Memory B cell (primary cell): ENCODE data around the gene ERAL1.
A peak's percentile ranks its signal among the peaks of the same experiment; 100 is the strongest.
"Not testable (repeated sequence)": the region's sequence is repeated elsewhere in the genome, so short reads cannot be mapped to it uniquely, and the experiment has no call there.

Source experiments
- ATAC-seq: fragments of 150-1000 bp; cut with Tn5 transposase; 2 replicates; pipeline ENCODE4 v1.10.0; 2021; ENCODE audit warnings: low read depth, mild to moderate bottlenecking, moderate library complexity
- DNase-seq, 2 donors: peaks; one replicate each; pipeline ENCODE4 v3.0.0; 2022; ENCODE audit warnings: low spot score in 2 of 2
- H3K27ac Mint-ChIP-seq: one replicate; pipeline ENCODE4 v1.8.0; 2022; ENCODE audit warnings: mild to moderate bottlenecking, moderate library complexity, mixed read lengths
- H3K27me3 Mint-ChIP-seq: one replicate; pipeline ENCODE4 v1.8.0; 2022; ENCODE audit warnings: mixed read lengths
- H3K36me3 Mint-ChIP-seq: one replicate; pipeline ENCODE4 v1.8.0; 2022; ENCODE audit warnings: mild to moderate bottlenecking, mixed read lengths
- H3K4me1 Mint-ChIP-seq: one replicate; pipeline ENCODE4 v1.8.0; 2022; ENCODE audit warnings: mixed read lengths
- H3K4me3 Mint-ChIP-seq: one replicate; pipeline ENCODE4 v1.8.0; 2022; ENCODE audit warnings: mild to moderate bottlenecking, moderate library complexity, mixed read lengths
- H3K9me3 Mint-ChIP-seq: one replicate; pipeline ENCODE4 v1.8.0; 2022; ENCODE audit warnings: mixed read lengths

ERAL1 gene

DNA sequence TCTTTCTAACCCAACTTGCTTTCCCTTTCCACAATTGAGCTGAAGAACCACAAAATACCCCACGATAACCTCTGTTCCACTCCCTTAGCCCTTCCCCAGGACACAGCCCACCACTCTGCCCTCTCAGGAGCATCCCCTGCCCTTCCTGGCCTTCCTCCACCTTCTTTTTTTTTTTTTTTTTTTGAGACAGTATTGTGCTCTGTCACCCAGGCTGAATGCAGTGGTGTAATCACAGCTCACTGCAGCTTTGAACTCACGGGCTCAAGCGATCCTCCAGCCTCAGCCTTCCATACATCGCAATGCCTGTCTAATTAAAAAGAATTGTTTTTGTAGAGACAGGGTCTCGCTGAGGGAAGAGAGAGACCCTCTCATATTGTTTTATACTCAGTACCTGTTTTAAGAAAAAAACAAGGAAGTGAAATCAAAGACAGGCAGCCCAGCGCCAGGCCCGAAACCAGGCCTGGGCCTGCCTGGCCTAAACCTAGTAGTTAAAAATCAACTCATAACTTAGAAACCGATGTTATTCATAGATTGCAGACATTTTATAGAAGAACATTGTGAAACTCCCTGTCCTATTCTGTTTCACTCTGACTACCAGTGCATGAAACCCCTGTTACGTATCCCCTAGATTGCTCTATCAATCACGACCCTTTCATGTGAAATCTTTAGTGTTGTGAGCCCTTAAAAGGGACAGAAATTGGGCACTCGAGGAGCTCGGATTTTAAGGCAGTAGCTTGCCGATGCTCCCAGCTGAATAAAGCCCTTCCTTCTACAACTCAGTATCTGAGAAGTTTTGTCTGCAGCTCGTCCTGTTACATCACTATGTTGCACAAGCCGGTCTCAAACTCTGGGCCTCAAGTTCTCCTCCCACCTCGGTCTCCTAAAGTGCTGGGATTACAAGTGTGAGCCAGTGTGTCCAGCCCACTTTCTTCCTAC is 38.7 kb downstream of the ERAL1 start:
- Mint-ChIP-seq H3K4me1 (peaks cover 46% of the 10 kb centered on the region), H3K4me3 (peak overlapping the region; percentile 83), H3K27ac (peak overlapping the region; percentile 98)
- peak; percentile 17 for ATAC-seq
- H3K27me3 Mint-ChIP-seq, H3K36me3 Mint-ChIP-seq, H3K9me3 Mint-ChIP-seq: not testable (repeated sequence)
- peak in 1 of 2 donors; percentile 26 for DNase-seq

DNA sequence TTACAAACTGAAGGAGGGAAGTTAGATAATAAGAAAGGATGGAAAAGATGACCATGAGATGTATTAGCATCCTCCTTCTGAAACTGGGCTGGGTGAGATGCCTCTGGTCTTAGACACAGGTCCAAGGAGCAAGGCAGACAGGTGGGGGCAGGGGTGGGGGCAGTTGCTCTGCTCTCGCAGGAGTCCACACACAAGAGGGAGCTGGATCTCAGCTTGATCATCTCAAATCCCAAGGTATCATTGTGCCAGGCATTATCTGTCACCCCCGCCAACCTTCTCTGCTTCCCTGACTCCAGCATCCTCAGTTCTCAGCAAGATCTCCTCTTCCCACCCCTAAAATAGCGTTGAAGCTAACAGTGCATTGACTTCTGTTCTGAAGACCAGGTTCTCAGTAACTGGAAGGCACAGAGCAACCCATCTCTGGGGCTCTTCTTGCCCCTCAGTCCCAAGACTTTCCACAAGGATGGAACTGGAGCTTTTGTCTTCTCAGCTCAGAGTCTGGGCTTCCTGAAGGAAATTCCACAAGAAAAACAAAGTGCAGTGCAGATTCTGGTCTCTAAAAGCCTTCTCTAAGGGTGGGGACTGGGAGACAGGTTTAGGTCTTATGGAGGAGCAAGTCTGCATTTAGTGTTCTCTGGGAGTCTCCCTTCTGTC is 41.1 kb downstream of the ERAL1 start:
- DNase-seq (no peak), ATAC-seq (no peak)
- Mint-ChIP-seq H3K36me3 (peaks cover 12% of the 10 kb centered on the region), H3K4me3 (peak overlapping the region; percentile 98), H3K27ac (peak overlapping the region; percentile 99), H3K9me3 (no peaks in the 10 kb centered on the region), H3K4me1 (peaks cover 51% of the 10 kb centered on the region), H3K27me3 (no peaks in the 10 kb centered on the region)

DNA sequence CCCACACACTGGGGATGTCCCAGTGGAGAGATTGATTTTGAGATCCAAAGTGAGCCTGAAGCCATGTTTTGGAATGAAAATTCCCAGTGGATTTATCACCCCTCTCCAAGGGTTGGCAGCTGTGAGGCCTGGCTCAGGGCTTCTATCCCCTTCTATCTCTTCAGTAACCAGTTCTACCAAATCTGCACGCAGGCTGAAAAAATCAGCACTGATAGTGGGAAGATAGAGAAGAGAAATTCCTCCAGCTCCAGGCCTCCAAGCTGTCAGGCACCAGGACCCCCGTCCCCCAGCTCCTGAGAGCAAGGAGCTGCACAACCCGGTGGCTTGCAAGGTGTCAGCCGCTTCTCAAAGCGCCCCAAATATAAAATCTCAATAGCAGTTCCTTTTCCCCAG is 41.7 kb downstream of the ERAL1 start:
- DNase-seq (no peak), ATAC-seq (no peak)
- Mint-ChIP-seq H3K4me3 (peak overlapping the region; percentile 98), H3K27me3 (no peaks in the 10 kb centered on the region), H3K27ac (peak overlapping the region; percentile 99), H3K4me1 (peaks cover 46% of the 10 kb centered on the region), H3K36me3 (peaks cover 9% of the 10 kb centered on the region), H3K9me3 (no peaks in the 10 kb centered on the region)

GRCh38 chr17:28896884-28897768 is 42.3 kb downstream of the ERAL1 start, which contains the start of gene FLOT2:
Gene FLOT2, minus strand, starts transcription at chr17:28897733. Its CDS starts 159 bp downstream, at chr17:28897574.
- H3K4me1 Mint-ChIP-seq: peaks cover 48% of the 10 kb centered on the region
- DNase-seq: peak; percentile 47 to 60
- H3K27me3 Mint-ChIP-seq: no peaks in the 10 kb centered on the region
- peaks cover 5% of the 10 kb centered on the region for H3K36me3 Mint-ChIP-seq
- peak; percentile 80 for ATAC-seq
- H3K27ac Mint-ChIP-seq: peak within 1 kb of the TSS; percentile 99
- no peaks in the 10 kb centered on the region for H3K9me3 Mint-ChIP-seq
- H3K4me3 Mint-ChIP-seq: peak within 1 kb of the TSS; percentile 98

GRCh38 chr17:28897769-28898526 is 43.1 kb downstream of the ERAL1 start:
- Mint-ChIP-seq H3K4me1 (peaks cover 47% of the 10 kb centered on the region), H3K36me3 (peaks cover 5% of the 10 kb centered on the region)
- ATAC-seq: no peak

GRCh38 chr17:28898527-28898955 is 43.7 kb downstream of the ERAL1 start:
- no peaks in the 10 kb centered on the region for H3K9me3 Mint-ChIP-seq
- H3K4me3 Mint-ChIP-seq: peak overlapping the region; percentile 98
- no peak for DNase-seq
- no peaks in the 10 kb centered on the region for H3K27me3 Mint-ChIP-seq
- peaks cover 5% of the 10 kb centered on the region for H3K36me3 Mint-ChIP-seq
- peak overlapping the region; percentile 99 for H3K27ac Mint-ChIP-seq
- H3K4me1 Mint-ChIP-seq: peaks cover 46% of the 10 kb centered on the region
- no peak for ATAC-seq

More at GRCh38 chr17:28897769-28898526, 43.1 kb downstream of the ERAL1 start:
- Mint-ChIP-seq H3K4me3 (peak overlapping the region; percentile 98), H3K9me3 (no peaks in the 10 kb centered on the region), H3K27ac (peak overlapping the region; percentile 99), H3K27me3 (no peaks in the 10 kb centered on the region)
- no peak for DNase-seq

- Mint-ChIP-seq H3K9me3 (no peaks in the 10 kb centered on the region), H3K27me3 (no peaks in the 10 kb centered on the region), H3K4me3 (no peak overlapping the region), H3K27ac (peak overlapping the region; percentile 65), H3K4me1 (peaks cover 43% of the 10 kb centered on the region), H3K36me3 (peaks cover 5% of the 10 kb centered on the region)
- no peak for ATAC-seq
- no peak for DNase-seq
These were observed 44.5 kb downstream of the ERAL1 start for GRCh38 chr17:28899212-28899815.

DNA sequence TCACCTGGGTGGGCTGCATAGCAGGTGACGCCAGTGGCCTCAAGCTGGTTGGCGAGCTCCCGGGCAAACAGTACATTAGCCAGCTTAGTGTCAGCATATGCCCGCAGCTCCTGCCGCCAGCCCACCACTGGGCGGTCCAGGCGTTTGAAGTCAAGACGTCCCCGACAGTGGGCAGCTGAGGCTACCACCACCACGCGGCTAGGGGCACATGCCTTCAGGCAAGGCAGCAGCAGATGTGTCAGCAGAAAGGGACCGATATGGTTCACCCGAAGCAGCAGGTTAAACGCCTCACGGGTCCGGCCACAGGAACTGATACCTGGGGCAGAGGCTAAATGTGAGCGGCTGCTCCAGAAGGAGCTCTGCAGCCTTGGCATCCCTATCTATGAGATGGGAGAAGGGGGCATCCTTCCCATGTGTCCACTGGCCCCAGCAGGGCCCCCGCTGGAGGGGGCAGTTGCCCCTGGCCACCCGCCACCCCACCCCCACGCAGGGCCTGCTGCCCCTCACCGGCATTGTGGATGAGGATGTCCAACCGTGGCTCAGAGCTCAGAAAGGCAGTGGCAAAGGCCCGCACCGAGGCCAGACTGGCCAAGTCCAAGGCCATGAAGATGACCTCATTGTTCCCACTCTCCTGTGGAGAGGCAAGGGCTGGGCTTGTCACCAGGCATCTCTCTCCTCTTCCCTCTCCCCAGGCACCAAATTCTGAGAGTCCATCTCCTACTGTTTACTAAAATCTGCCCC is 46.3 kb downstream of the ERAL1 start:
- ATAC-seq (no peak), DNase-seq (no peak)
- Mint-ChIP-seq H3K27me3 (no peaks in the 10 kb centered on the region), H3K27ac (peak overlapping the region; percentile 85), H3K4me3 (peak overlapping the region; percentile 73), H3K9me3 (no peaks in the 10 kb centered on the region), H3K4me1 (peaks cover 34% of the 10 kb centered on the region), H3K36me3 (peaks cover 5% of the 10 kb centered on the region)

GRCh38 chr17:28901866-28902818 is 47.3 kb downstream of the ERAL1 start:
- Mint-ChIP-seq H3K36me3 (peaks cover 11% of the 10 kb centered on the region), H3K27me3 (no peaks in the 10 kb centered on the region), H3K4me3 (peak overlapping the region; percentile 73), H3K27ac (peak overlapping the region; percentile 85), H3K4me1 (peaks cover 32% of the 10 kb centered on the region), H3K9me3 (no peaks in the 10 kb centered on the region)
- no peak for DNase-seq
- ATAC-seq: peak; percentile 32

DNA sequence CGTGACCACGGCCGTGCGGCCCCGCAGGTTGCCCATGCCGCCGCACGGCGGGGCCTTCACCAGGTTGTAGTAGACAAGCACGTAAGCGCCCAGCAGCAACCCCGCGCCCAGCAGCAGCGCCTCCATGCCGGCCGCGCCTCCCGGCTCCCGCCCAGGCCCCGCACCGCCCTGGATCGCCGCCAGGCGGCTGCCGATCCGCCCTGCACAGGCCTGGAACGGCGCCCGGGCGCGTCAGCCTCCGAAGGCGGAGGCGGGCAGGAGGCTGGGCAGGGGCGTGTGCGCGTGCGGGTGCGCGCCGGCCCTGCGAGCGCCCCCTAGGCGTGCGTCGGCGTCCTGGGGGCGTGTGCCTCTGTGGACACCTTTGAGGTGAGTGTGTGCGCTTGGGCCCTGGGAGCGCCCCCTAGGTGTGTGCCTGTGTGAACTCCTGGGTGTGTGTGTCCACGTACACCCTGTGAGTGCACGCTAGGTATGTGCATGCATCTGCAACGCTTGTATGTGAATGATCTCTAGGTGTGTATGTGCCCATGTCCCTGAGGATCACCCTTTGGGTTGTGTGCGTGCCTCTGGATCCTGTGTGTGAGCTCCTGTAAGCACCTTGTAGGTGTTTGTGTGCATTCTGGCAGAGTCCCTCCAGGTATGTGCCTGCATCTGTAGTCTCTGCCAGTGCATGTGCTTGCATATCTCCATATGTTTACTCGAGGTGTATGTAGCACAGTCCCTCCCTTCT is 48.2 kb downstream of the ERAL1 start, which contains the start of gene DHRS13:
Gene DHRS13 (minus strand): TSS at position 261 of the 727 bp plus-strand sequence. CDS start 135 bp downstream, at position 126.
- Mint-ChIP-seq H3K36me3 (peaks cover 13% of the 10 kb centered on the region), H3K4me1 (peaks cover 29% of the 10 kb centered on the region), H3K27ac (peak within 1 kb of the TSS; percentile 85), H3K9me3 (no peaks in the 10 kb centered on the region), H3K4me3 (peak within 1 kb of the TSS; percentile 73), H3K27me3 (no peaks in the 10 kb centered on the region)
- DNase-seq: peak; percentile 97 to 98
- peak; percentile 84 for ATAC-seq

- H3K9me3 Mint-ChIP-seq, DNase-seq, H3K27me3 Mint-ChIP-seq, ATAC-seq: not testable (repeated sequence)
- H3K27ac Mint-ChIP-seq: peak overlapping the region; percentile 85
- peak overlapping the region; percentile 73 for H3K4me3 Mint-ChIP-seq
- H3K4me1 Mint-ChIP-seq: peaks cover 28% of the 10 kb centered on the region
- peaks cover 13% of the 10 kb centered on the region for H3K36me3 Mint-ChIP-seq
These were observed 48.7 kb downstream of the ERAL1 start for GRCh38 chr17:28903546-28903841.
